GM19372 (cell line): Measurements from ENCODE around the gene TLE2.
"Not testable (repeated sequence)": the region's sequence is repeated elsewhere in the genome, so short reads cannot be mapped to it uniquely, and the experiment has no call there.

ENCODE experiments used
- ATAC-seq: cut with Tn5 transposase; IDR thresholded peaks from one replicate; pipeline ENCODE4 v1.9.1; 2021; ENCODE audit warnings: mild to moderate bottlenecking, low read depth, moderate library complexity; ENCODE audit not compliant: unreplicated experiment

The TLE2 gene

GRCh38 chr19:3056417-3057088, 27.5 kb upstream of the TLE2 start:
- ATAC-seq = no peak

- ATAC-seq = no peak
Measured at GRCh38 chr19:3055741-3056416, 26.8 kb upstream of the TLE2 start.

- ATAC-seq = no peak
Measured at GRCh38 chr19:3054972-3055740, 26.1 kb upstream of the TLE2 start.

GRCh38 chr19:3054265-3054971, 25.3 kb upstream of the TLE2 start:
- no peak for ATAC-seq

GRCh38 chr19:3053780-3054179, 24.7 kb upstream of the TLE2 start:
- ATAC-seq = no peak

- no peak for ATAC-seq
Measured at GRCh38 chr19:3053218-3053621, 24.1 kb upstream of the TLE2 start.

GRCh38 chr19:3050016-3050415, 20.9 kb upstream of the TLE2 start:
- ATAC-seq = not testable (repeated sequence)

- no peak for ATAC-seq
Measured at GRCh38 chr19:3049089-3049488, 20.0 kb upstream of the TLE2 start.

GRCh38 chr19:3048190-3048533, 19.1 kb upstream of the TLE2 start:
- no peak for ATAC-seq

- ATAC-seq = no peak
Measured at GRCh38 chr19:3047496-3048189, 18.6 kb upstream of the TLE2 start.

- ATAC-seq = no peak
Measured at GRCh38 chr19:3046698-3047495, 17.8 kb upstream of the TLE2 start.

GRCh38 chr19:3045885-3046697, 17.0 kb upstream of the TLE2 start:
- ATAC-seq = no peak

GRCh38 chr19:3045191-3045590, 16.1 kb upstream of the TLE2 start:
- ATAC-seq = no peak

GRCh38 chr19:3042621-3043267, 13.7 kb upstream of the TLE2 start:
- ATAC-seq = no peak

GRCh38 chr19:3041761-3042620, 12.9 kb upstream of the TLE2 start:
- ATAC-seq = no peak

GRCh38 chr19:3041327-3041726, 12.2 kb upstream of the TLE2 start:
- ATAC-seq = no peak

GRCh38 chr19:3039641-3040077, 10.6 kb upstream of the TLE2 start:
- no peak for ATAC-seq
